CD4-positive, alpha-beta T cell treated with Interleukin-15 for 4 hours (primary cell): ENCODE results near the gene CFAP251.

Experiments used
- DNase-seq: peaks from one replicate; pipeline ENCODE4 v3.0.0-alpha.2; 2020; ENCODE audit warnings: low spot score

Gene CFAP251

GRCh38 chr12:122003651-122004611 is 85.5 kb downstream of the CFAP251 start:
- DNase-seq = no peak

- DNase-seq = no peak
These were observed 86.3 kb downstream of the CFAP251 start for GRCh38 chr12:122004633-122005071.

- no peak for DNase-seq
These were observed 86.9 kb downstream of the CFAP251 start for GRCh38 chr12:122005252-122005776.

- peak; percentile 6 for DNase-seq
These were observed 88.0 kb downstream of the CFAP251 start for GRCh38 chr12:122006186-122006926.

GRCh38 chr12:122009741-122010140 is 91.3 kb downstream of the CFAP251 start:
- no peak for DNase-seq

GRCh38 chr12:122012184-122012583 is 93.8 kb downstream of the CFAP251 start:
- no peak for DNase-seq

GRCh38 chr12:122013136-122013535 is 94.7 kb downstream of the CFAP251 start:
- DNase-seq = no peak

GRCh38 chr12:122013791-122014590 is 95.6 kb downstream of the CFAP251 start:
- no peak for DNase-seq

- DNase-seq = no peak
These were observed 96.4 kb downstream of the CFAP251 start for GRCh38 chr12:122014781-122015180.

- no peak for DNase-seq
These were observed 100.1 kb downstream of the CFAP251 start for GRCh38 chr12:122018457-122018856.

GRCh38 chr12:122018937-122019336 is 100.5 kb downstream of the CFAP251 start:
- DNase-seq = no peak

- DNase-seq = no peak
These were observed 102.4 kb downstream of the CFAP251 start for GRCh38 chr12:122020795-122021192.

- DNase-seq = no peak
These were observed 102.9 kb downstream of the CFAP251 start for GRCh38 chr12:122021193-122021821.

- DNase-seq = peak; percentile 60
These were observed 103.5 kb downstream of the CFAP251 start, which contains the start of gene BCL7A for GRCh38 chr12:122021822-122022392. TSS of gene BCL7A (plus strand) at chr12:122021884. CDS start at chr12:122022092, 208 bp downstream.

- peak; percentile 8 for DNase-seq
These were observed 104.3 kb downstream of the CFAP251 start for GRCh38 chr12:122022393-122023338.

GRCh38 chr12:122023339-122024131 is 105.1 kb downstream of the CFAP251 start:
- DNase-seq = no peak

- DNase-seq = no peak
These were observed 105.9 kb downstream of the CFAP251 start for GRCh38 chr12:122024132-122024785.

- no peak for DNase-seq
These were observed 108.4 kb downstream of the CFAP251 start for GRCh38 chr12:122026706-122027333.
